NCI-H82 treated with DMSO at 0.1 percent for 48 hours (cell line): Measurements from ENCODE around the gene DNAH3.

Experiments used
- DNase-seq: peaks from one replicate; lab custom pipeline; 2025; ENCODE audit not compliant: unreplicated experiment; lab: John Stamatoyannopoulos, UW

Gene DNAH3

GRCh38 chr16:20883554-20884239 is 266.9 kb downstream of the DNAH3 start:
- no peak for DNase-seq
